Activated CD4-positive, CD25-positive, alpha-beta regulatory T cell treated with anti-CD3 and anti-CD28 coated beads, Interleukin-2, amount 50 U/mL, for 72 hours (primary cell): Measurements from ENCODE around the gene MZB1.

Experiments used
- DNase-seq: peaks from one replicate; pipeline ENCODE4 v3.0.0; 2021

MZB1 gene, protein sequence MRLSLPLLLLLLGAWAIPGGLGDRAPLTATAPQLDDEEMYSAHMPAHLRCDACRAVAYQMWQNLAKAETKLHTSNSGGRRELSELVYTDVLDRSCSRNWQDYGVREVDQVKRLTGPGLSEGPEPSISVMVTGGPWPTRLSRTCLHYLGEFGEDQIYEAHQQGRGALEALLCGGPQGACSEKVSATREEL

DNA sequence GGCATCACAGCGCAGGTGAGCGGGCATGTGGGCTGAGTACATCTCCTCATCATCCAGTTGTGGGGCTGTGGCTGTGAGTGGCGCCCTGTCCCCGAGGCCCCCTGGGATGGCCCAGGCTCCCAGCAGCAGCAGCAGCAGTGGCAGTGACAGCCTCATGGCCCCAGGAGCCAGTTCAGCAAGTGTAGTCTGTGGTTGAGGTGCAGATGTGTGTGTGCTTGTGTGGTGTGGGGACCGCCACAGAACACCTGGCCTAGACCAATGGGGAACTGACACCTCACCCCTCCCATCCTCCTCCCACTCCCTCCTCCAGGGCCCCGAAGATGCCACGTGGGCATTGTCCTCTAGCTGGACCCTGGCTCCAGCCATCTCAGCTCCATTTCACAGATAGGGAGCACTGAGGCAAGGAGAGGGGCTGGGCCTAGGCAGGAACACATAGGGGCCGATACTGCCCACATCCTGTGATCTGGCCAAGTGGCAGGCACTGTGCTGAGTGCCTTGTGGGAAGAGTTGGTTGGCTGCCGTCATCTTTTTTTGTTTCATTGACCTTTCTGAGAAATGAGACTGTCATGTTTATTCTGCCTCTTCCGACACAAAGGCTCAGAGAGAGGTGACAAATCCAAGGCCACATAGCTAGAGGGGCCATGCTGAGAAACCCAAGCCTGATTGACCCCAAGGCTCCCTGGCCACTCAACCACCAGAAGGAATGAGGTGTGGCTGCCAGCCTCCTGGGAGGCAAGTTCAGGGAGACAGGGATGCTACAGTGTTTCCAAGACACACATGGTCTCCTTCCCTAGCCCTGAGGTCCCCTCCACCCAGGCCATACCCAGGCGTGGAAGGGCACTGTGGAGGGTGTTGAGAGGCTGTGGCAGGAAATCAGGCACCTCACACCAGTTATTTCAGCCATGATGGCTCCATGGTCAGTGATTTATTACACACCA lies at the start of gene MZB1:
Gene MZB1 (minus strand): TSS at position 213 of the 938 bp plus-strand sequence. CDS start 57 bp downstream, at position 156.
- DNase-seq: peak; percentile 68

DNA sequence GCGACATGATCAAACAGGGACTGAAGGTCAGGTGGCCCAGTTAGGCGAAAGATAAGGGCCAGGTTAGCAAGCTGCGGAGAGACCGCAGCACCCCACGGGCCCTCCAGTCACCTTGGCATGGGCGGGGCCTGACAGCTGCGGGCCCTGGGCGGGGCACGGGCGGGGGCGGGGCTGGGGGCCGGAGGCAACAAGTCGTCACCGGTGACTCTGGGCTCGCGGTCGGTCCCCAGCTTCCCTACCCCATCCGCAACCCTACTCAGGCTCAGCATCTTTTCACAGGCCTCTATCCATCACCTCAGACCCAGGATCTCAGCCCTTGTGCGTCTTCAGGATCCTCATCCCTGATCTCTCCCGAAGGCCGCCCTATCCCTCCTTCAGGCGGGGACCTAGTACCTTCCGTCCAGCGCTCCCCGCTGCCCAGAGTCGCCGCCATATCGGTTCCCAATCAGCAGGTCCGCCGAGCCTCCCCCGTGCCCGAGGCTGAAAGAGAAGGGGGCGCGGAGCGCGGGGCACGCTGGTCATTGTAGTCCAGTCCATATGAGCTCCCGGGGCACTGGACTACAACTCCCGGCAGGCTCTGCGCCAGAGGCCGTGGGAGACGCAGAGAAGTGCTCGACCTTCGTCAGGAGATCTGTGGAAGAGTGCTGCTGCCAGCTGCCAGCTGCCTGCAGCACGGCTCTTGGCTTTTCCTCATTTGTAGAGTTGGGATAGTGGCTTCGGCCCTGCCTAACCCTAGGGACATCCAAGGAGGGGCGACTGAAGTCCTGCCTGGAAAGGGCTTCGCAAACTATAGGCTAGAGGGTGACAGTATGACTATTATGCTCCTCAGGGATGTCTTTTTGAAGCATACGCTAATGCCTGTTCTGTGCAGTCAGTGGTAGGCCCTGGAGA lies 49.5 kb upstream of the MZB1 start, which contains the start of gene DNAJC18:
Gene DNAJC18 (minus strand): TSS at position 513 of the 891 bp plus-strand sequence. CDS start 80 bp downstream, at position 433.
- DNase-seq: peak; percentile 88

DNA sequence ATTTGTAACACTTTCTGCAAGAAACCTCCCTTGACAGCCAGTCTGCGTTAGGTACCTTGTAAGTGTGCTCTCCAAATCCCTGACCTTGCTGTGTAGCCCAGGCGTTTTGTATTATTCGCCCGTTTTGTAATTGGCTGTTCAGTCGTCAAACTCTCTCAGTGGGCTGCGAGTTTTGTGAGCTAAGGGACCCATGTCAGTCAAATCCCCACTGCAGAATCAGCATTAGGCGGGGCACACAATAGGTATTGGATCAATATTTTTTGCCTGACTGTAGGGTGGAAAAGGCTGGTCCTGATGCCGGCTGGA lies 48.9 kb upstream of the MZB1 start:
- no peak for DNase-seq

DNA sequence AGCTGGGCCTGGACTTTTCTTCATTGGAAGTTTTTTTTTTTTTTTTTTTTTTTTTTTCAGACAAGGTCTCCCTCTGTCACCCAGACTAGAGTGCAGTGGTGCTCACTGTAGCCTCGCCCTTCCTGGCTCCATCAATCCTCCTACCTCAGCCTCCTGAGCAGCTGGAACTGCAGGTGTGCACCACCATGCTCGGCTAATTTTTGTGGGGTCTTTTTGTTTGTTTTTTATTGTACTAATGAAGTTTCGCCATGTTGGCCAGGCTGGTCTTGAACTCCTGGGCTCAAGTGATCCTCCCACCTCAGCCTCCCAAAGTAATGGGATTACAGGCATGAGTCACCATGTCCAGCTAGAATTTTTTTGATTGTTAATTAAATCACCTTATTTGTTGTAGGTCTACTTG lies 46.0 kb upstream of the MZB1 start:
- DNase-seq: no peak

DNA sequence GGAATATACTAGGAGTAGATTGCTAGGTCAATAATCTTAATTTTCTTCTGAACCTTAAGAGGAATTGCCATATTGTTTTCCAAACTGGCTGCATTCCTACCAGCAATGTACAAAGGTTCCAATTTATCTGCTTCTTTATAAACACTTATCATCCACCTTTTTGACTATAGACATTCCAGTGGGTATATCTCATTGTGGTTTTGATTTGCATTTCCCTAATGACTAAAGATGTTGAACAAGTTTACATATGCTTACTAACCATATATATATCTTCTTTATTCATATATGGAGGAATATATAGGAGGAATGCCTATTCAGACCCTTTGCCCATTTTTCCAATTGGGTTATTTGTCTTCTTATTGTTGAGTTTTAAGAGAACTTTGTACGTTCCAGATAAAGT lies 42.0 kb upstream of the MZB1 start:
- no peak for DNase-seq

DNA sequence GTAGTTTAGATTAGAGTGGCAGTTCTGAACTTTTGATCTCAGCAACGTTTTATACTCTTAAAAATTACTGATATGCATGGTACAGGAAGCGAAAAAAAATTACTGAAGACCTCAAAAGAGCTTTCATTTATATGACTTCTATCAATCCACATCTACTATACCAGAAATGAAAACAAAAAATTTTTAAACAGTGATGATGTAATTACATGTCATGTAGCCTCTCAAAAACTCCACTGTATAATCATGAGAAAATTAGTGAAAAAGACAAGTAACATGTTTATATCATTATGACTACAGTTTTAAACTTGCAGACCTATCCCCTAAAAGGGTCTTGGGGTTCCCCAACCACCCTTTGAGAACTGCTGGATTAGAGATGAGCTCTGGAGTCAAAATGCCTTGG lies 40.3 kb upstream of the MZB1 start:
- no peak for DNase-seq

DNA sequence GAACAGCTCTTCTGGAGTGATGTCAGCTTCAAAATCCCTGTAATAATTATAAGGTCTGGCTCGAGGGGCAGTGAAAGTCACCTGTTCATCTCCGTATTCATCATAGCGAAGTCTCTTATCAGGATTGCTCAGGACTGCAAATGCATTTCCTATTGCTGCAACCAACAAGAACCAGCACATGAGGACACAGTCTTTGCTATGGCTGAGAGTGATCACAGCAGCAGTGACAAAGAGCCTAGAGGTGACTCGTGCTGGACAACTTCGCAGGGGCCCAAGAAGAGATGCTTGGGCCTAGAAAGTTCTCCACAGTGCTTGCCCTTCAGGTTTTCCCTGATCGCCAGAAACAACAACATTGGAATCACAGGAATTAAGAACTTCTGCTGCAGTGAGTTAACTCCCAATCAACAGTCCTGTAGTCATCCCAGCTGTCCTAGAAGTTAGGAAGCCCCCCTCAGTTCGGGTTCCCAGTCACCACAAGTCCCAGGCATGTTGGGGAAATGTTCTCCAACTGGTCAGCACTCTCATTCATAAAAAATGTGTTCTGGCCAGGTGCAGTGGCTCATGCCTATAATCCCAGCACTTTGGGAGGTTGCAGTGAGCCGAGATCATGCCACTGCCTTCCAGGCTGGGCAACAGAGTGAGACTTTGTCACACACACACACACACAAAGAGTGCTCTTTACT lies 36.6 kb upstream of the MZB1 start:
- no peak for DNase-seq

DNA sequence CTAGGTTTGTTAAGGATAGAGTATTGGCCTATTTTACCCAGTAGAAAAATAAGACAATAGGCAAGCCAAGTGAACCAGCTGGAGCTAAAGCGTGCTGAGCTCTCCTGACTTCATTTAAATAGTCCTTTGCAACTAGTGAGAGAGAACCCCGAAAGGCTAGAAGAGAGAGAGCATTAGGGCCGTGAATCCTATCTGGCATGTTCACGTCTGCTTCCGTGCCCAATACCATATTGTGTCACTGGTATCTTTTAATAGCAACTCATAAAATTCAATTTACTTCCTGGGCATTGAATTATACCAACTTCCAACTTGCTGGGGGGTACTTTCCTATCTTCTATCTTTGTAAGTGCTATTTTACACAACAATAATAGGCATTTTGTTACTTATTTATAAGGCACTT lies 35.8 kb upstream of the MZB1 start:
- DNase-seq: no peak

DNA sequence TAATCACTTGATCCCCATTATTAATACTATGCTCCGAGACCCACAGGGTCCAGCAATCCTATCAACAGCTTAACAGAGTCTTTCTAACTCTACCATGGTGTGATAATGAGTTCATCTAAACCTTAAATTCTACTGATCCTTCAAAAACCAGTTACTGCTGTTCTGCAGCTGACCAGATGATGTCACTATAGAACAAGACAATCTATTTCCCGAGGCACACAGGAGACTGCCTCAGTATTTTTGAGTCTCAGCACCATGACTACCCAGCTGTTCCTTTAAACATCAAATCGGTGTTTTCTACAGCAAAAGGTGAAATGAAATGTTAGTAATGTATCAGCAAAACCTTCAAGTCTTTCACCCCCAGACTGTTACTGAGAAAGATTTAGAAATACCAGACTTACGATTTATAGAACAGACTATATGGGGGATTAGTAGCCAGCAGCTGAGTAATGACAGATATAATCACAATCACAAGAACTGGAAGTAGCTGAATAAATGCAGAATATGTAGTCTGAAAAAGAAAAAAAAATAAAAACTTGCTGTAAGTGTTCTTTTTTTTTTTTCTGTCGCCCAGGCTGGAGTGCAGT lies 32.7 kb upstream of the MZB1 start:
- DNase-seq: no peak

DNA sequence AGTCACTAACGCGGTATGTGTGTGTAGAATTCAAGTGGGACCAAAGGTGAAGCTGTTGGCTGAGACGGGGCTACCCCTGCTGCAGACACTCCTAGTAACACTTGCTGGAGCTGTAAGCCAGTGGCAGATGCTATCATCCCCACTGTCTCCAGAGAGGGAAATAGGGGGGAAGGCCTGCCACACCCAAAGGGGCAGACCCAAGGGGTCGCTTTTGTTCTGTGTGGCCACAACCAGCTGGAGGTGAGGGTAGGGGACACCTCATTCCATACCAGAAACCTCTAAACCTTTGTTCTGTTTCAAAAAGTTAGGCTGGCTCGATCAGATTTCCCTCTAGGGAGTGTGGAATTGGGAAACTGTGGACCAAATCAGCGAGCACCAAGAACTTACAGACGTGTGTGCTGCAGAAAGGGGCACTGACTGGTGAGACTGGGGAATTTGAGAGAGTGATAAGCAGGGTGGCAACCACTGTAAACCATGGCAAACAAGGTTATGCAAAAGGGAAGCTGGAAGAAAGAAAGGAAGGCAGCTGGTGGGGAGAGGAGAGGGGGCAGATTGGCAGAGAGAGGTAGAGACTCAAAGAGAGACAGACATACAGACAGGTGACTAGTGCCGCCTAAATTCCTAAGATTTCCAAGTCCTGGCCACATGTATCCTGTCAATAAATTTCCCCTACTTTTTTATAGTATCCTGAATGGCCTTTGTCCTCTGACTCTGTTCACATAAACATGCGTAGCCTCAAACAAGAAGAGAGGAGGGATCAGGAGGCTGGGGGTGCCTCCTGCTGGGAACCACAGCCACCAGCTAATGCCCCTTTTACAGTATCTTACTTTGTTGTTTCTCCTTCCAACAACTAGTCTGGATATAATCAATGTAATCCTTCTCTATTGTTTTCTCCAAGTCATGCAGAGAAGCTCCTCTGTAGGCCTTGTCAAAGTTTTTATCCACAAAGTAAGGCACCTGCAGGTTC lies 29.8 kb upstream of the MZB1 start:
- no peak for DNase-seq

DNA sequence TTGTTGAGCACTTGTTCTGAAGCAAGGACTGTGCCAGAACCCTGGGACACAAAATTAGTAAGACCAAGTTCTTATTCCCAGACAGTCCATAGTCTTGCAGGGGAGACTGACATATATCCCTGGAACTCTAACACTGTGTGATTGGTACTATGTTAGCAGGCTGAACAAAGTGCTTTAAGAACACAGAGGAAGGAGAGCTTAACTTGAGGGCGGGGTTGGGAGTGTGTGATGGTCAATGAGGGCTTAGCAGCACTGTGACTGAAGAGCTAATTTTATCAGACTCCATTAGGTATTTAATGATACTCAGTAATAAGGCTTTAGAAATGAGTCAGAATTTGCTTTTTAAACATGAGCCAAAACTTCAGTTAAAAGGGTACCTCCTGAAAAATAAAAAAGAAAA lies 29.1 kb upstream of the MZB1 start:
- DNase-seq: no peak

DNA sequence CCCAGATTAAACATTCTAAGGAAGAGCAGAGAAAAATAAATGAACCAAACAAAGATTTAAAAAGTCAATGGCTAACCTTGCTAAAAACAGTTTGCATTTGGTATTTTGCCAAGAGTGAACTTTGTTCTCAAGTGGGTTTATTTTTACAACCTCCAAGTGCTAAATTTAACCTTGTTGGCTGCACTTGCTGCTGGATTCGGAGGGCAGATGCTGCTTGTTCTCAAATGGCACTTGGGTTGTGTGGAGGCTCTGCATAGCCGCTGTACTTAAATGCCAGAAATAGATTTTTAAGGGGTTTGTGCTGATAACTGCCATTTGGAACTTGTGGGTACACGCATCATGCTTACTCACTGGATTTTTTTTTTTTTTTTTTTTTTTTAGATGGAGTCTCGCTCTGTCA lies 27.5 kb upstream of the MZB1 start:
- DNase-seq: no peak

DNA sequence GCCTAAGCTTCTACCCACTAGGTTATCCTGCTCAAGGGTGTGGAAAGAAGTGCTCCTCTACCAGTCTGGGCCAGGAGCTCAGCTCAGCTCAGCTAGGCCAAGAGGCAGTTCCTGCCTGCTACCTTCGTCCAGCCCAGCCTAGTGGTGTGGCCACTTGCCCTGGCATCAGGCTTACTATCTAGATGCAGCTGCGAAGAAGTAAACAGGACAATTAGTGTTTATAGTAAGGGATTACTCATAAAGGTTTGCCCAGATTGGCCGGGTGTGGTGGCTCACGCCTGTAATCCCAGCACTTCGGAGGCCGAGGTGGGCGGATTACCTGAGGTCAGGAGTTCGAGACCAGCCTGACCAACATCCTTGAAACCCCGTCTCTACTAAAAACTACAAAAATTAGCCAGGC lies 26.9 kb upstream of the MZB1 start:
- no peak for DNase-seq

DNA sequence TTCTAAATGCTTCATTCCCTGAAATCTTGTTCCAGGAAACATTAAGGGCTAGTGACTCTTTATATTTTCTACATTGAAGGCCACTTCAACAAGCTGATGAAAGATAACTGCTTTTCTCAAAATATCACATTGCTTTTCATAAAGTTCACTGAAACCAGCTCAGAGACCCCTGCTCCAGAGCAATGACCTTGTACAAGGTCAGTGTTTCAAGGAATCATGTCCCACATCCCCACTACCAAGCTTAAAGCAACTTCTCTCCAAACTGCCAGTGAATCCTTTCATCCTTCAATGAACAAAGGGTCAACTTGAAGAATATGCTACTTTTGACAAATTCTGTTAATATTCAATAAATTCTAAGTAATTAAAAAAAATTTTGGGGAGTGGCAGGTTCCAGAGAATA lies 26.2 kb upstream of the MZB1 start:
- no peak for DNase-seq

DNA sequence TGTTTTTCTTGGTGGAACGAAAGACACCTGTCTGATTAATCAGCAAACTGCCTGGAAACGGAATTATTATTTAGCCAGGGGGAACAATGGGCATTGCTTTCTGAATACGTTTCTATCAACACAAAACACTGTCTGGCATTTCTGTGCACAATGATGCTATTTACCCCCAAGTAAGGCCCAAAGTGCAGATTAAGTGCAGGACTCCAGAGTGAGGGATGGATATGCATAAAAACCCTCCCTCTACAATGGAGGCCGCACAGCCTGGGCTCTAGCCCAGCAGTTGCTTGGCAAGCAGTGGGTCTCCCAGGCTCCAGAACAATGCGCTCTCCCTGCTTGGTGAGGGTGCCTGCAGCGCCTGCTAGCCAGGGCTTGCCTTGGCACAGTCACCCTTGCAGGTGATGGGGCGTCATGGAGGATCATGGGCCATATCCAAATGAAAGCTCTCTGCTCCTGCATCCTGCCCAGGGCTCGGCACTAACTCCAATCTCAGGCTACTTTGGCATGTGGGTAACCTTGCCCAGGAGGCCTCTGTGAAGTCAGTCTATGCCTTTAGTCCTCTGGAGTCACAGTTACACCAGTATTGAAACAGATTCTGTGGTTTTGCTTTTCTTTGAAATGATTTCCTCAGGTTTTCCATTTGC lies 25.6 kb upstream of the MZB1 start:
- DNase-seq: no peak

DNA sequence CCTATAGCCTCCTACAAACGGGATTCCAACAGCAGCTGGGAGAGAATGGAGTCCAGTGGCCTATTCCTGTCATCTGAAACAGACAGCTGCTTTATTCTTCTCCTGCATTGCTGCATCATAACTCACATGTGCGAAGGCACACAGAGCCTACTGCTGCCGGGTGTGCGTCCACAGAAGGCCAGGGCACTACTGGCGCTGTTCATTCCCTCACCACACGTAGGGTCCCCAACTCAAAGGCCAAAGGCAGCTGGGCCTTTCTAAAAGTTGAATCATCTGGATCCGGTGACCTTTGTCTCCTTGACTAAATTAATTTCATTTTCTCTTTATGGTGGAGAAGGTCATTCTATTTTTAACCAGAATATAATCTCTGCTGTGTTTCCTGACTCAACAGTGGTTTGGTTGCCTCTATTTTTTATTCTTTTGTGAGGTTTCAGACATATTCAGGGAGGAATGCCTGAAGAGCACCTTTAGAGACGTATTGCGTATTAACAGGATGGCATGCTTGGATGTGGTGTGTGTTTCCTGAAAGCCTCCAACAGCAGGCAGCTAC lies 24.9 kb upstream of the MZB1 start:
- DNase-seq: peak; percentile 49

DNA sequence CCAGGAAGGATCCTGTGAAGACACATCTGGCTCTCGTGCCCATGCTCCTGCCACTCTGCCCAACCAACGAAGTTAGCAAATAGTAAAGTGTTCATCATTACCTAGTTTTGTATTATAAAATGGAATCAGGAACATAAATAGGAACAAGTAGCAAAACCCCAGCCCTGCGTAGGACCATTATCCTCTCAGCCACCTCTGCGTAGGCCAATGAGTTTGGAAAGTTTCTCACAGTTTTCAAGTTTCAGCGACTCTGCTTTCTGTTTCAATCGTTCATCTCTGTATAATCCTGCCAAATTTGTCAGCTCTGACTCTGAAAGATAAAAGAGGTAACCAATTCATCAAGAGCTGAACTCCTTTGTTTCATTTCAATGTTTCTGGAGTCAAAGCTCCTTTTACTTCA lies 24.2 kb upstream of the MZB1 start:
- DNase-seq: no peak

DNA sequence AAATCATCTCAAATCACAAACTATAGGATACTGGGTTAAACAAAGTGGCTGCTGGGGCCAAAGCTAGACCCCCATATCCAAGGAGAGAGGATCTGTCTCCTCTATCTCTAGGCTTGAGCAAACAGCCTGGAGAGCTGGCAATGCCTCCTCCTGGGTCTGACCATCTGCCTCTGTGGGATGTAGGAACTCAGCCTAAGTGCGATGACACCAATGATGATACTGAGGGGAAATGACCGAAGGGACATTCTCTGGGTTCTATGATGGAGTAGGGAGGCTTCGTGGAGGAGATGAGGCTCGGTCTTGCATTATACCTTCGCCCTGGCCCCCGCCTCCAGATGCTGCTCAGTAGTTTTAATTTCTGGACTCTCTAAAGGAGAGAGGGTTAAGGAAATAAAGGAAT lies 23.4 kb upstream of the MZB1 start:
- DNase-seq: no peak

DNA sequence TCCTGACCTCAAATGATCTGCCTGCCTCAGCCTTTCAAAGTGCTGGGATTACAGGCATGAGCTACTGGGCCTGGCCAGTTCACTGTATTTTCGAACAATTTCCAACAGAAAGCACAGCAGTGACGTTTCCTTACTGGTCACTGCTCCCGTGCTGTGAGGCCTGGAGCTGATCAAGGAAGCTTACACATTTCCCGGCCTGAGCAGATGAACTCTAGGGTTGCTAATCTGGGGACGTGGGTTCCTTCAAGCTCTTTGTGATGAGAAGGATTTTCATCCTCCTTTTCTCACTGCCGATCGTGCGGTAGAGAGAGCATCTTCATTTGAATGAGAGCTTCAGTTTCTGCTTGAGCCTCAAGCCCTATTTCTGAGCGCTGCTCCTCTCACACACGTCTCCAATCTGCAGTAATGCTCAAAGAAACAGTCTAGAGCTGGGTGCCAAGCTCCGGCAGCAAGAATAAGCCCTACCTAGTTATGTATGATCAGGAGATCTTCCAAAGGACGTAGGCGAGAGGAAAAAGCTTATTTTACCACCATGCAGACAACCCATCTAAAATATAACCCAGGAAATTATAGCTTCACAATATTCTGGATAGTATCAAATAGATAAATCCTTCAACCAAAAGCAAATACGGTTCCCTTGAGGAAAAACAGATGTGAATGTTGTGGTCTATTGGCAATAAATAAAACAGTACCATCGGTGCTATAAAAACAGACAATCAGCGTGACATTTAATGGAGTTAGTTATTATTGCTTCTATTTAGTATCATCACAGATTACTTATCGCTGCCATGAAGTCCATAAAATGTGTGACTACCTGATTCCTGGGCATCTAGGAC lies 21.5 kb upstream of the MZB1 start:
- no peak for DNase-seq
